ENCODE measurements around the gene FUCA1.

DNA sequence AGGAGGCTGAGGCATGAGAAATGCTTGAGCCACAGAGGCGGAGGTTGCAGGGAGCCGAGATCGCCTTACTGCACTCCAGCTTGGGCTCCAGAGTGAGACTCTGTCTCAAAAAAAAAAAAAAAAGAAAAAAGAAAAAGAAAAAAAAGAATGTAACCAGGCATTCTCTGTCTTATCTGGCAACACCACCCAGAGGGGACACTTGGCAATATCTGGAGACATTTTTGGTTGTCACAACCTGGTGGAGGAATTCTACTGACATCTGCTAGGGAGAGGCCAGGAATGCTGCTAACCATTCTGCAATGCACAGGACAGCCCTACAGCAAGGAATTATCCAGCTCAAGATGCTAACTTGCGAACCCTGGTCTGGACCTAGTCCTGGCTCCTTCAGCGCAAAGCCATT lies 47.4 kb upstream of the FUCA1 start:
- TF ChIP-seq, protein P1, sequence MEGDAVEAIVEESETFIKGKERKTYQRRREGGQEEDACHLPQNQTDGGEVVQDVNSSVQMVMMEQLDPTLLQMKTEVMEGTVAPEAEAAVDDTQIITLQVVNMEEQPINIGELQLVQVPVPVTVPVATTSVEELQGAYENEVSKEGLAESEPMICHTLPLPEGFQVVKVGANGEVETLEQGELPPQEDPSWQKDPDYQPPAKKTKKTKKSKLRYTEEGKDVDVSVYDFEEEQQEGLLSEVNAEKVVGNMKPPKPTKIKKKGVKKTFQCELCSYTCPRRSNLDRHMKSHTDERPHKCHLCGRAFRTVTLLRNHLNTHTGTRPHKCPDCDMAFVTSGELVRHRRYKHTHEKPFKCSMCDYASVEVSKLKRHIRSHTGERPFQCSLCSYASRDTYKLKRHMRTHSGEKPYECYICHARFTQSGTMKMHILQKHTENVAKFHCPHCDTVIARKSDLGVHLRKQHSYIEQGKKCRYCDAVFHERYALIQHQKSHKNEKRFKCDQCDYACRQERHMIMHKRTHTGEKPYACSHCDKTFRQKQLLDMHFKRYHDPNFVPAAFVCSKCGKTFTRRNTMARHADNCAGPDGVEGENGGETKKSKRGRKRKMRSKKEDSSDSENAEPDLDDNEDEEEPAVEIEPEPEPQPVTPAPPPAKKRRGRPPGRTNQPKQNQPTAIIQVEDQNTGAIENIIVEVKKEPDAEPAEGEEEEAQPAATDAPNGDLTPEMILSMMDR (IDR thresholded peaks at IDR 0.05 in 4 of 5, conservative IDR thresholded peaks at IDR 0.05 in 1 of 5): no peak
- TF ChIP-seq POLR2A (IDR thresholded peaks at IDR 0.05): no peak
